ENCODE data around the gene HPCAL1. TPM values are rescaled to one million over a fixed set of nuclear protein-coding genes. Genes with fewer than 3 reads are reported as not detected.

HPCAL1 gene
- total and polyA plus RNA-seq, 2 of the 4 experiments (the other 2 are of a cell fraction) = 8.2 to 33.7 TPM

DNA sequence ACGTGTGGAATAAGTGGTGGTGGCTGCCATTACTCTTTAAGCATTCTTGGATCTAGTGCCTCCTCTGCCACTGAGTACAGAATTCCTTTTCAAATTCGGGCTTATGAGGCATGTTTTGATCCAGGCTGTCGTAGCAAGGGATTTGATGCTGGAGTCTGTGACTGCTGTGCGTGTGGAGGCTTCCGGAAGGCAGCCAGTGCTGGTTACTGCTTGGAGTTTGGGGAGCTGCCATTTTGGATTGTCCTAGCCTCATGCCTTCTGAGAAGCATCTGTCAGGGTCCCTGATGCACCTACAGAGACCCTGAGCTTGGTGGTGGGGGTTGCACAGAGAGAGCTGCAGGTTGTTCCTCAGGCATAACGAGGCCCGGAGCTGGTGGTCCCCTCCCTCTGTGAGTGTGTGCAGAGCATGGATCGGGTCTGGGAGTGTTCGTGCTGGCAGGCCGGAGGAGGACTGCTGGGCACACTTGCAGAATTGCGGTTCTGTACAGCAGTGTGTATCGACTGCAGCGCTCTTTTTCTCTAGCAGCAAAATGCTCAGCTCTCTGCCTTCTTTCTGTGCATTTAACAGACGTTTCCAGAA is 7.7 kb downstream of the HPCAL1 start:
- Histone ChIP-seq H3K4me2 (ENCODE audit: low read depth, low read length) (no peak overlapping the region), H2AFZ (replicated peaks; ENCODE audit: low read length, poor library complexity) (no peak overlapping the region), H3K9me3 (ENCODE audit: control insufficient read depth, insufficient read depth, low read length) (no peaks in the 10 kb centered on the region), H2AK9ac (replicated peaks; ENCODE audit: low read depth, low read length, poor library complexity) (no peak overlapping the region), H3K4ac (ENCODE audit: low read depth, low read length) (no peak overlapping the region), H3K18ac (ENCODE audit: low read depth, low read length) (no peak overlapping the region), H2BK5ac (ENCODE audit: low read depth, low read length, poor library complexity, severe bottlenecking) (no peak overlapping the region), H3K9me1 (ENCODE audit: insufficient read depth, low read length) (peaks cover 13% of the 10 kb centered on the region), H3K27me3 (ENCODE audit: control insufficient read depth, insufficient read depth, low read length) (no peaks in the 10 kb centered on the region), H4K91ac (ENCODE audit: insufficient read depth, low read depth, low read length) (no peak overlapping the region), H3K36me3 (ENCODE audit: control insufficient read depth, insufficient read depth, low read length) (peaks cover 2% of the 10 kb centered on the region; the same call in 1 of the 2 replicates), H2BK20ac (ENCODE audit: low read depth, low read length) (no peak overlapping the region), H4K20me1 (ENCODE audit: insufficient read depth, low read length) (peaks cover 46% of the 10 kb centered on the region), H3K4me3 (ENCODE audit: insufficient read depth, low read depth, low read length) (no peak overlapping the region), H3K4me1 (ENCODE audit: control insufficient read depth, insufficient read depth, low read length) (peaks cover 2% of the 10 kb centered on the region; the same call in 1 of the 2 replicates), H3K27ac (ENCODE audit: insufficient read depth, low read length) (no peak overlapping the region), H2AK5ac (ENCODE audit: low read depth, low read length) (no peak overlapping the region), H3K56ac (ENCODE audit: extremely low read depth, insufficient read depth, low read length) (no peak overlapping the region), H3K79me1 (ENCODE audit: low read depth in 1 of 2, low read length in 2 of 2) (peaks cover 36 to 73% of the 10 kb centered on the region in 2 experiments), H3K23ac (ENCODE audit: low read depth, low read length) (no peak overlapping the region), H3K14ac (replicated peaks; ENCODE audit: low read depth, low read length) (no peak overlapping the region), H3K9ac (ENCODE audit: low read depth, low read length) (no peak overlapping the region), H2BK120ac (ENCODE audit: low read depth, low read length) (no peak overlapping the region), H4K5ac (ENCODE audit: low read depth, low read length) (no peak overlapping the region), H2BK15ac (ENCODE audit: low read depth, low read length) (no peak overlapping the region), H4K8ac (ENCODE audit: low read depth in 2 of 2, low read length in 2 of 2) (no peak overlapping the region)
- DNase-seq = no peak
- WGBS, 2 experiments (ENCODE audit: extremely low coverage in 2 of 2, insufficient read length in 1 of 2) = 93% methylated on average over 5 of the region's 14 CpGs; no CpG with 5 or more reads in 1 of the 2 experiments
- TF ChIP-seq, protein P1, sequence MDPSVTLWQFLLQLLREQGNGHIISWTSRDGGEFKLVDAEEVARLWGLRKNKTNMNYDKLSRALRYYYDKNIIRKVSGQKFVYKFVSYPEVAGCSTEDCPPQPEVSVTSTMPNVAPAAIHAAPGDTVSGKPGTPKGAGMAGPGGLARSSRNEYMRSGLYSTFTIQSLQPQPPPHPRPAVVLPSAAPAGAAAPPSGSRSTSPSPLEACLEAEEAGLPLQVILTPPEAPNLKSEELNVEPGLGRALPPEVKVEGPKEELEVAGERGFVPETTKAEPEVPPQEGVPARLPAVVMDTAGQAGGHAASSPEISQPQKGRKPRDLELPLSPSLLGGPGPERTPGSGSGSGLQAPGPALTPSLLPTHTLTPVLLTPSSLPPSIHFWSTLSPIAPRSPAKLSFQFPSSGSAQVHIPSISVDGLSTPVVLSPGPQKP (IDR thresholded peaks at IDR 0.05; ENCODE audit: borderline replicate concordance, low read depth, low read length) = no peak
- TF ChIP-seq NFE2L2 (IDR thresholded peaks at IDR 0.05; ENCODE audit: low read depth, low read length) (no peak), RCOR1 (IDR thresholded peaks at IDR 0.05; ENCODE audit: insufficient replicate concordance, low read length) (no peak), BHLHE40 (IDR thresholded peaks at IDR 0.05; ENCODE audit: low read depth, low read length) (no peak)
- CTCF ChIA-PET = no interaction called here
- no TSS peak for BruUV-seq (replicated peaks)
- intact Hi-C loops (cut with micrococcal nuclease) = no loop called here
- POLR2A ChIA-PET (ENCODE audit: unreplicated experiment) = interaction anchor here (0.5 kb wide), 1 partner anchor 20 kb away, joined by 3 read pairs; no protein-coding TSS in a partner anchor
- dilution Hi-C loops (cut with HindIII; ENCODE audit: low sequenced_read_pairs, unreplicated experiment) = no loop called here
- in situ Hi-C loops (cut with MboI; ENCODE audit: low sequenced_read_pairs) = no loop called here
- no peak for ATAC-seq (ENCODE audit: low read depth)
